Measurements from ENCODE around the gene PDGFRB. TPM values are rescaled to one million over a fixed set of nuclear protein-coding genes. Genes with fewer than 3 reads are reported as not detected.

PDGFRB gene
- total RNA-seq, 2 experiments from 2014 or later = 0.23 to 3.0 TPM

- intact Hi-C loops (cut with micrococcal nuclease; ENCODE audit: unreplicated experiment) = no loop called here
- Histone ChIP-seq H3K4me3 (ENCODE audit: low read depth, low read length, poor library complexity, severe bottlenecking) (no peak overlapping the region), H3K36me3 (ENCODE audit: insufficient read depth, low read length) (no peaks in the 10 kb centered on the region), H3K9me2 (ENCODE audit: insufficient read depth, low read length) (no peaks in the 10 kb centered on the region), H3K27ac (ENCODE audit: low read depth, low read length, poor library complexity, severe bottlenecking) (no peak overlapping the region), H3K79me2 (ENCODE audit: insufficient read depth, low read depth, low read length) (no peaks in the 10 kb centered on the region), H3K4me2 (ENCODE audit: low read length) (no peak overlapping the region), H2AFZ (ENCODE audit: low read length) (no peak overlapping the region), H4K20me1 (ENCODE audit: insufficient read depth, low read length) (no peaks in the 10 kb centered on the region; the same call in 1 of the 2 replicates), H3K9me3 (ENCODE audit: low read length) (no peaks in the 10 kb centered on the region), H3K4me1 (ENCODE audit: insufficient read depth, low read length, poor library complexity, severe bottlenecking) (no peaks in the 10 kb centered on the region)
- no peak for DNase-seq (ENCODE audit: low spot score)
- TF ChIP-seq CTCF (conservative IDR thresholded peaks at IDR 0.05; ENCODE audit: low read length) = no peak
- no peak for TF ChIP-seq EZH2phosphoT487 (IDR thresholded peaks at IDR 0.05; ENCODE audit: borderline replicate concordance, low read depth, low read length)
- CTCF ChIA-PET (ENCODE audit: unreplicated experiment) = no interaction called here
- POLR2A ChIA-PET = no interaction called here
- no TSS peak for BruUV-seq (replicated peaks)
These were observed 31.0 kb downstream of the PDGFRB start for GRCh38 chr5:150124596-150124995.

- H2AFZ ChIP-seq (ENCODE audit: low read length) = no peak overlapping the region
- TF ChIP-seq CTCF (conservative IDR thresholded peaks at IDR 0.05; ENCODE audit: low read length) (no peak), EZH2phosphoT487 (IDR thresholded peaks at IDR 0.05; ENCODE audit: borderline replicate concordance, low read depth, low read length) (no peak)
- H4K20me1 ChIP-seq (ENCODE audit: insufficient read depth, low read length) = no peaks in the 10 kb centered on the region; the same call in 1 of the 2 replicates
- no peak for DNase-seq (ENCODE audit: low spot score)
- H3K9me2 ChIP-seq (ENCODE audit: insufficient read depth, low read length) = no peaks in the 10 kb centered on the region
- ChIA-PET CTCF (ENCODE audit: unreplicated experiment) (no interaction called here), POLR2A (interaction anchor here (0.9 to 1.0 kb wide), 2 partner anchors 13 to 326 kb away, joined by 3 to 4 read pairs; no protein-coding TSS in a partner anchor)
- no peaks in the 10 kb centered on the region for H3K79me2 ChIP-seq (ENCODE audit: insufficient read depth, low read depth, low read length)
- H3K4me2 ChIP-seq (ENCODE audit: low read length) = no peak overlapping the region
- no TSS peak for BruUV-seq (replicated peaks)
- H3K9me3 ChIP-seq (ENCODE audit: low read length) = no peaks in the 10 kb centered on the region
- intact Hi-C loops (cut with micrococcal nuclease; ENCODE audit: unreplicated experiment) = no loop called here
- H3K4me3 ChIP-seq (ENCODE audit: low read depth, low read length, poor library complexity, severe bottlenecking) = no peak overlapping the region
- no peak overlapping the region for H3K27ac ChIP-seq (ENCODE audit: low read depth, low read length, poor library complexity, severe bottlenecking)
- H3K36me3 ChIP-seq (ENCODE audit: insufficient read depth, low read length) = no peaks in the 10 kb centered on the region
- H3K4me1 ChIP-seq (ENCODE audit: insufficient read depth, low read length, poor library complexity, severe bottlenecking) = no peaks in the 10 kb centered on the region
These were observed 31.5 kb downstream of the PDGFRB start for GRCh38 chr5:150124111-150124557.

GRCh38 chr5:150123542-150123941 lies 32.1 kb downstream of the PDGFRB start:
- TF ChIP-seq CTCF (conservative IDR thresholded peaks at IDR 0.05; ENCODE audit: low read length) = no peak
- TF ChIP-seq EZH2phosphoT487 (IDR thresholded peaks at IDR 0.05; ENCODE audit: borderline replicate concordance, low read depth, low read length) = no peak
- no peaks in the 10 kb centered on the region for H3K9me3 ChIP-seq (ENCODE audit: low read length)
- POLR2A ChIA-PET = interaction anchor here (0.9 to 1.0 kb wide), 2 partner anchors 12 to 327 kb away, joined by 3 to 4 read pairs; no protein-coding TSS in a partner anchor

More at GRCh38 chr5:150123542-150123941, 32.1 kb downstream of the PDGFRB start:
- DNase-seq (ENCODE audit: low spot score) = no peak
- Histone ChIP-seq H4K20me1 (ENCODE audit: insufficient read depth, low read length) (no peaks in the 10 kb centered on the region), H3K4me3 (ENCODE audit: low read depth, low read length, poor library complexity, severe bottlenecking) (no peak overlapping the region), H3K9me2 (ENCODE audit: insufficient read depth, low read length) (no peaks in the 10 kb centered on the region), H3K27ac (ENCODE audit: low read depth, low read length, poor library complexity, severe bottlenecking) (no peak overlapping the region), H3K36me3 (ENCODE audit: insufficient read depth, low read length) (no peaks in the 10 kb centered on the region), H3K4me2 (ENCODE audit: low read length) (no peak overlapping the region), H3K4me1 (ENCODE audit: insufficient read depth, low read length, poor library complexity, severe bottlenecking) (no peaks in the 10 kb centered on the region), H2AFZ (ENCODE audit: low read length) (no peak overlapping the region), H3K79me2 (ENCODE audit: insufficient read depth, low read depth, low read length) (no peaks in the 10 kb centered on the region)
- CTCF ChIA-PET (ENCODE audit: unreplicated experiment) = no interaction called here
- intact Hi-C loops (cut with micrococcal nuclease; ENCODE audit: unreplicated experiment) = no loop called here
- no TSS peak for BruUV-seq (replicated peaks)
